Bronchial epithelial cell (primary cell): ENCODE results near the gene NOTCH3. TPM values are rescaled to one million over a fixed set of nuclear protein-coding genes. Genes with fewer than 3 reads are reported as not detected.

Experiments
- DNase-seq: peaks from one replicate; pipeline ENCODE4 v3.0.0-alpha.2; 2010; ENCODE audit warnings: low read depth
- FAIRE-seq: peaks from 2 replicates; lab custom pipeline; 2011; peaks lifted over from hg19 to GRCh38; lab: Jason Lieb, UNC
- H3K27me3 ChIP-seq: 2 replicates; pipeline ENCODE4 v1.5.1; 2011; ENCODE audit warnings: low read length; ENCODE audit not compliant: control insufficient read depth, insufficient read depth
- H3K36me3 ChIP-seq: 2 replicates; pipeline ENCODE4 v1.5.1; 2011; ENCODE audit warnings: low read length; ENCODE audit not compliant: control insufficient read depth, insufficient read depth
- H3K4me3 ChIP-seq: 2 replicates; pipeline ENCODE4 v1.5.1; 2011; ENCODE audit warnings: mild to moderate bottlenecking, low read depth, low read length, control low read depth
- total RNA-seq: library from RNA; depleted of rRNA; stranded (reverse); fragments of >200 nt; gene quantifications from 2 replicates; pipeline ENCODE4 v1.2.1, GENCODE V29; 2014
- TF ChIP-seq, protein P1 (sequence below): IDR thresholded peaks from 2 replicates; pipeline ENCODE4 v1.5.1; 2011; ENCODE audit warnings: mild to moderate bottlenecking, moderate library complexity, low read length, control low read depth, inconsistent platforms; ENCODE audit not compliant: insufficient read depth, severe bottlenecking

NOTCH3 gene
- total RNA-seq, 1 donor from 2014 or later, result 53.2 TPM

DNA sequence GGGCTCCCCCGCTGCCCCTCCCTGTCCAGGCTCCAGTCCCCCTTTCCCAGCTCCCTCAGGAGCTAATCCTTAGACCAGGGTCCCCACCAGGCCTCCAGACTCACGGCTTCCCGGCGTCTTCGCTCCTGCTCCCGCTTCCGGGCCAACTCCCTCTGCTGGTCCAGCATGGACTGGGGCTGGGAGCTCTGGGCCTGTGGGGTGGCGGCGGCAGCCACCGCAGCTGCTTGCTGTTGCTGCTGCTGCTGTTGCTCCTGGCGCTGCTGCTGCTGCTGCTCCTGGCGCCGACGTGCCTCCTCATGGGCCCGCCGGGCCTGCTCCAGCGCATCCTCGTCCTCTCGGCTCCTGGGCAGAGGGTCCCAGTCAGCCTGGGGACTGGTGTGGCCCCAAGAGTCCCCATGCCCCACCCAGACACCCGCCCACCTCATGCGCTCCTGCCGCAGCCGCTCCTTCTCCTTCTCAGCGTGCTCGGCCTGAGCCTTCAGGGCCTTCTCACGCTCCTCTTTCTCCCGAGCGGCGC is 37.9 kb upstream of the NOTCH3 start:
- DNase-seq, result no peak
- Histone ChIP-seq H3K4me3 (no peak overlapping the region), H3K36me3 (peaks cover 45% of the 10 kb centered on the region), H3K27me3 (no peaks in the 10 kb centered on the region)
- no peak for FAIRE-seq
- TF ChIP-seq, protein P1, sequence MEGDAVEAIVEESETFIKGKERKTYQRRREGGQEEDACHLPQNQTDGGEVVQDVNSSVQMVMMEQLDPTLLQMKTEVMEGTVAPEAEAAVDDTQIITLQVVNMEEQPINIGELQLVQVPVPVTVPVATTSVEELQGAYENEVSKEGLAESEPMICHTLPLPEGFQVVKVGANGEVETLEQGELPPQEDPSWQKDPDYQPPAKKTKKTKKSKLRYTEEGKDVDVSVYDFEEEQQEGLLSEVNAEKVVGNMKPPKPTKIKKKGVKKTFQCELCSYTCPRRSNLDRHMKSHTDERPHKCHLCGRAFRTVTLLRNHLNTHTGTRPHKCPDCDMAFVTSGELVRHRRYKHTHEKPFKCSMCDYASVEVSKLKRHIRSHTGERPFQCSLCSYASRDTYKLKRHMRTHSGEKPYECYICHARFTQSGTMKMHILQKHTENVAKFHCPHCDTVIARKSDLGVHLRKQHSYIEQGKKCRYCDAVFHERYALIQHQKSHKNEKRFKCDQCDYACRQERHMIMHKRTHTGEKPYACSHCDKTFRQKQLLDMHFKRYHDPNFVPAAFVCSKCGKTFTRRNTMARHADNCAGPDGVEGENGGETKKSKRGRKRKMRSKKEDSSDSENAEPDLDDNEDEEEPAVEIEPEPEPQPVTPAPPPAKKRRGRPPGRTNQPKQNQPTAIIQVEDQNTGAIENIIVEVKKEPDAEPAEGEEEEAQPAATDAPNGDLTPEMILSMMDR, result no peak

DNA sequence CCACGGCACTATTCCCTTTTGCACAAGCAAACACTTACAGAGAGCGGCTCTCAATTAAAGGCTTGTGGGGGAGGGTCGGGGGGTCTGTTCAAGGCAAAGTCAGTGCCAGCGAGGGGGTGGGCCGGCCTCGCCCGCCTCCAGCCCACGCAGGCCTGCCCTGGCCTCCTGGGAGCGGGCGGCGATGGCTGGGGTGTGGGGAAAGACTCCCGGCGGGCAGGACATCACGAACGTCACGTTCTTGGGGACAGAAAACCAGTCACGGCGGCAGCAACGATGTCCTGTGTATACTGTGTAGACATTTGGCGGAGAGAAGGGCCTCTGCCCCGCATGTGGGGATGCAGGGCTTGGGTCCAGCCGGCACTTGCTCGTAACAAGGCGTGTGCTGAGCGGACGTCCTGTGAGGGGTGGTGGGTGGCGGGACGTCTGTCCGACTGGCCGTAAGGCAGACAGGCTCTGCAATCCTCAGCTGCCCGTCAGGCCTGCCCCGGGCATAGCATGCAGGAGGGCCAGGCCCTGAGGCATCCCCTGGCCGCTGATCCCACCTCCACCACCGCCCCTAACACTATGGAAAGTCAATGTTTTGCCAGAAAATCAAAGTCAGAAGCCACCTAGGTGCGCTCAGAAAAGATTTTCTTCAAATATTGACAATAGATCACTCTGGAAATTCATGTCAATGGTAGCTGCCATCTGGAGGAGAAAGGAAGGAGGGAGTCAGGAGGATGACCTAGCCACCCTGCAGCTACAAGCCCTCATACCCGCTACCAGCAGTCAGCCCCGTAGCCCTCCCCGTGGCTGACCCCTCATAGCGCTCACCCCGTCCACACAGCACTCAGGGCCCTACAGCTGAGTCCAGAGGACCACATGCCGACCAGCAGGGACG is 37.2 kb upstream of the NOTCH3 start:
- Histone ChIP-seq H3K36me3 (peaks cover 39% of the 10 kb centered on the region), H3K4me3 (no peak overlapping the region), H3K27me3 (no peaks in the 10 kb centered on the region)
- FAIRE-seq, result no peak
- no peak for DNase-seq
- TF ChIP-seq, protein P1, result no peak

DNA sequence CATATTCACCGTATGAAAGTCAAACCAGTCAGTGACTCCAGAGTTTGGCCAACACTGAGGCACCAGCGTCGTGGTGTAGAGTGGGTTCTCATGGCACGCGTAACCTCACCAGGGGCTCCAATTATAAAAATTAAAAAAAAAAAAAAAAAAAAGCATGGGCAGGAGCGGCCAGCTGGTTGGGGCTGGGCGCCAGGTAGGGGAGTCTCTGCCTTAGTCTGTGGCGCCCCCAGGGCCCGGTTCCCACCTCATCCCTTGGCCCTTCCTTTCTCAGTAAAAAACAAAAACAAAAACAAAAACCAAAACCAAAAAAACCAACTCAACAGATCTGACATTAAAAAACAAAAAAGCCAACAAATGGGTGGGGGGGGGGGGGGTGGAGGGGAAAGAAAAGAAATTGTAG is 36.1 kb upstream of the NOTCH3 start:
- Histone ChIP-seq H3K4me3 (no peak overlapping the region), H3K36me3 (peaks cover 32% of the 10 kb centered on the region)

DNA sequence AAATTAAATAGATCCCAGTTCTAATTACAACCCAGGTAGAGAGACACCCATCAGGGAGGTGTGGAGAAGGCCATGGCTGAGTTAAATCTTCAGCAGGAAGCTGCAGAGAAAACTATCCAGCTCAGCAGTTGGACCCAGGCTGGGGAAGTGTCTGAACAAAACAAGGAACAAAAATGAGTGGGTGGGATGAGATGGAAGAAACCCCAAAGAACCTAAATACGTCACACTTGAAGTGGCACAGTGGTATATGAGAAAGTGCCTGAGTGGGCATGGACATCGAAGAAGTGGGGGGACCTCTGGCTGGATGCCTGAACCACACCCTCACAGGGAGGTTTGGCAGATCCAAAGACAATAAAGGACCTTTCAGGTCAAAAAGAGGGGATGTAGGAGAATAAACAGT is 35.0 kb upstream of the NOTCH3 start:
- Histone ChIP-seq H3K36me3 (peaks cover 26% of the 10 kb centered on the region), H3K27me3 (peaks cover 3% of the 10 kb centered on the region), H3K4me3 (no peak overlapping the region)
- FAIRE-seq, result peak; percentile 23
- DNase-seq, result no peak
- TF ChIP-seq, protein P1, result no peak

More for the DNA sequence above, 36.1 kb upstream of the NOTCH3 start:
- FAIRE-seq (no peak), DNase-seq (no peak)
- H3K27me3 ChIP-seq, result peaks cover 3% of the 10 kb centered on the region
- TF ChIP-seq, protein P1, result no peak

DNA sequence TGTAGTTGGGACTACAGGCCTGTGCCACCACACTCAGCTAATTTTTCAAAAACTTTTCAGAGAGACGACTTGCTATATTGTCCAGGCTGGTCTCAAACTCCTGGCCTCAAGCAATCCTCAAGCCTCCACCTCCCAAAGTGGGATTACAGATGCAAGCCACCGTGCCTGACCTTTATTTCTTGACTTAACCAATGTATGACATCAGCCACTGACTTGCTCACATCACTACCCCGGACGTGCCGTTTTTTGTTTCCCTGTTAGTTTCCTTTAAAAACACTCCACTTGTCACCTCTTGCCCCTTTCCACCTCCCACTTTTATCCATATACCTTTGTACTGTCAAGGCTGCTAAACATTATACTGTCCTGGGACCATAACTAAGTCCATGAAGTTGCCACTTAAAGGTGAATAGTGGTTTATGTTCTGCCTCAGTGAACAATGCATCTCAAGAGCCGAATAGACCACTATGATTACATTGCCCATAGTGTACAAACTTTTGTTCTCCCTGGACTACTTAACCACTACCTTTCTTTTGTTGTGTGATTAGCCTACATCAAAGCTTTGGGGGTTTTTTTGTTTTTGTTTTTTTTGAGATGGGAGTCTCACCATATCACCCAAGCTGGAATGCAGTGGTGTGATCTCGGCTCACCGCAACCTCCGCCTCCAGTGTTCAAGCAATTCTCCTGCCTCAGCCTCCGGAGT is 33.8 kb upstream of the NOTCH3 start:
- Histone ChIP-seq H3K27me3 (peaks cover 3% of the 10 kb centered on the region), H3K36me3 (peaks cover 15% of the 10 kb centered on the region), H3K4me3 (no peak overlapping the region)
- DNase-seq, result no peak
- FAIRE-seq, result no peak
- TF ChIP-seq, protein P1, result no peak
